C4-2B (cell line): Measurements from ENCODE around the gene SLC28A1.

Source experiments
- H3K27ac ChIP-seq: fragments of 450-650 bp; 2 replicates; pipeline ENCODE4 v1.5.1; 2017
- CTCF ChIP-seq: fragments of 450-650 bp; conservative IDR thresholded peaks from 2 replicates; pipeline ENCODE4 v1.5.1; 2017; ENCODE audit warnings: mild to moderate bottlenecking
- ZFX ChIP-seq: fragments of 450-650 bp; IDR thresholded peaks from 2 replicates; pipeline ENCODE4 v1.6.1; 2017

SLC28A1 gene

GRCh38 chr15:84879088-84879780 is 5.2 kb upstream of the SLC28A1 start:
- TF ChIP-seq CTCF (no peak), ZFX (no peak)
- H3K27ac ChIP-seq = no peak overlapping the region

- H3K27ac ChIP-seq = no peak overlapping the region
- TF ChIP-seq ZFX = no peak
- no peak for TF ChIP-seq CTCF
Observed at GRCh38 chr15:84880007-84880406, 4.5 kb upstream of the SLC28A1 start.

GRCh38 chr15:84880822-84881519 is 3.5 kb upstream of the SLC28A1 start:
- no peak for TF ChIP-seq CTCF
- TF ChIP-seq ZFX = no peak
- no peak overlapping the region for H3K27ac ChIP-seq

GRCh38 chr15:84881520-84881830 is 3.0 kb upstream of the SLC28A1 start:
- no peak for TF ChIP-seq CTCF
- TF ChIP-seq ZFX = no peak
- no peak overlapping the region for H3K27ac ChIP-seq

GRCh38 chr15:84883466-84883865 is 996 bp upstream of the SLC28A1 start:
- no peak for TF ChIP-seq CTCF
- TF ChIP-seq ZFX = no peak
- H3K27ac ChIP-seq = no peak overlapping the region

GRCh38 chr15:84885801-84886200 is 1.3 kb downstream of the SLC28A1 start:
- TF ChIP-seq ZFX (no peak), CTCF (no peak)
- H3K27ac ChIP-seq = no peak overlapping the region

- no peak overlapping the region for H3K27ac ChIP-seq
Observed at GRCh38 chr15:84886211-84886983, 1.9 kb downstream of the SLC28A1 start.

More at GRCh38 chr15:84886211-84886983, 1.9 kb downstream of the SLC28A1 start:
- no peak for TF ChIP-seq CTCF
